K562 (cell line): Measurements from ENCODE around the gene IRF2. TPM values are rescaled to one million over a fixed set of nuclear protein-coding genes. Genes with fewer than 3 reads are reported as not detected.
A peak's percentile ranks its signal among the peaks of the same experiment; 100 is the strongest.

Experiments
- ATAC-seq: fragments of 200-7000 bp; cut with Tn5 transposase; 3 replicates; pipeline ENCODE4 v1.9.1; 2020; ENCODE audit warnings: moderate library complexity
- BruUV-seq: library from RNA; stranded (reverse); fragments of 400-500 nt; replicated peaks from 2 replicates; lab custom pipeline; 2021; lab: Mats Ljungman, UMichigan
- CTCF ChIA-PET: fragments of 300-600 bp; formaldehyde crosslinking; extraction: SDS; loops from one replicate; lab custom pipeline; 2021; ENCODE audit warnings: low intra/inter-chr PET ratio; lab: Yijun Ruan, JAX
- POLR2A ChIA-PET: fragments of 300-600, 350-650 bp; sonication (Branson Sonifier 250); formaldehyde crosslinking; extraction: SDS; loops from one replicate; lab custom pipeline; 2021; ENCODE audit warnings: antibody characterized with exemption, inconsistent platforms; lab: Yijun Ruan, JAX
- DNase-seq, 4 experiments: peaks; one replicate each; pipeline versions ENCODE4 v3.0.0 to v3.0.0-alpha.2; 2011 to 2018; ENCODE audit warnings: low spot score in 3 of 4, mixed read lengths in 3 of 4; ENCODE audit errors: extremely low read depth in 1 of 4
- FAIRE-seq: peaks from 2 replicates; lab custom pipeline; 2011; peaks lifted over from hg19 to GRCh38; lab: Jason Lieb, UNC
- H2AFZ ChIP-seq: 2 replicates; pipeline ENCODE4 v1.6.0; 2011; ENCODE audit warnings: low read depth, low read length, control low read depth, inconsistent platforms
- H3K27ac ChIP-seq: fragments of 200-600 bp; 3 replicates; pipeline ENCODE4 v1.8.0; 2011; ENCODE audit warnings: low read depth, mild to moderate bottlenecking, control low read depth, inconsistent platforms, low read length, moderate library complexity, mixed read lengths; ENCODE audit errors: extremely low read depth
- H3K27me3 ChIP-seq, 2 experiments: fragments of 300-600 bp in 1 of 2; 2 replicates in 1 of 2; 3 replicates in 1 of 2; pipeline versions ENCODE4 v1.6.0 to v1.8.0; 2011; ENCODE audit warnings: inconsistent platforms in 2 of 2, low read length in 2 of 2, mild to moderate bottlenecking in 1 of 2, mixed read lengths in 1 of 2, moderate library complexity in 1 of 2; ENCODE audit not compliant: control insufficient read depth in 2 of 2, insufficient read depth in 2 of 2
- H3K36me3 ChIP-seq: fragments of 300-600 bp; 3 replicates; pipeline ENCODE4 v1.8.0; 2011; ENCODE audit warnings: mild to moderate bottlenecking, low read length, inconsistent platforms; ENCODE audit not compliant: control insufficient read depth, insufficient read depth
- H3K4me1 ChIP-seq, 2 experiments: fragments of 200-600 bp in 1 of 2; replicated peaks in 1 of 2; 2 replicates in 1 of 2; 3 replicates in 1 of 2; pipeline versions ENCODE4 v1.5.1 to v1.8.0; 2011; ENCODE audit warnings: inconsistent platforms in 2 of 2, low read length in 2 of 2, mild to moderate bottlenecking in 1 of 2, mixed read lengths in 1 of 2, moderate library complexity in 1 of 2; ENCODE audit not compliant: control insufficient read depth in 2 of 2, insufficient read depth in 2 of 2
- H3K4me2 ChIP-seq: 2 replicates; pipeline ENCODE4 v1.6.1; 2011; ENCODE audit warnings: low read length, control low read depth, inconsistent platforms, mixed read lengths; ENCODE audit not compliant: insufficient read depth
- H3K4me3 ChIP-seq: fragments of 200-600 bp; sonication (generic), shearing (Covaris generic); 2 replicates; pipeline ENCODE4 v1.5.1; 2016; ENCODE audit warnings: control low read depth, inconsistent platforms
- H3K79me2 ChIP-seq: fragments of 200-600 bp; 3 replicates; pipeline ENCODE4 v1.8.0; 2011; ENCODE audit warnings: low read length, inconsistent platforms; ENCODE audit not compliant: control insufficient read depth, insufficient read depth
- H3K9ac ChIP-seq, 2 experiments: 2 replicates each; pipeline versions ENCODE4 v1.6.0 to v1.6.1; 2011; ENCODE audit warnings: low read depth in 2 of 2, low read length in 2 of 2, control low read depth in 1 of 2, inconsistent platforms in 1 of 2, mild to moderate bottlenecking in 1 of 2, mixed read lengths in 1 of 2; ENCODE audit not compliant: insufficient read depth in 1 of 2
- H3K9me1 ChIP-seq: one replicate; pipeline ENCODE4 v1.6.0; 2011; ENCODE audit warnings: inconsistent platforms, mild to moderate bottlenecking, low read length, moderate library complexity; ENCODE audit not compliant: control insufficient read depth, insufficient read depth
- H3K9me3 ChIP-seq: replicated peaks from 2 replicates; pipeline ENCODE4 v1.5.1; 2011; ENCODE audit warnings: low read depth, low read length, inconsistent platforms; ENCODE audit not compliant: control insufficient read depth, insufficient read depth
- H4K20me1 ChIP-seq: replicated peaks from 2 replicates; pipeline ENCODE4 v1.6.1; 2011; ENCODE audit warnings: low read length, inconsistent platforms, mixed read lengths; ENCODE audit not compliant: control insufficient read depth, insufficient read depth
- CBFB ChIP-seq: sonication (generic); formaldehyde crosslinking; IDR thresholded peaks from 2 replicates; pipeline ENCODE4 v1.4.0; 2020; ENCODE audit warnings: mild to moderate bottlenecking, missing genetic modification reagents
- ESRRA ChIP-seq: fragments of 450-650 bp; IDR thresholded peaks from 2 replicates; pipeline ENCODE4 v1.6.1; 2014; ENCODE audit warnings: low read depth, mild to moderate bottlenecking, moderate library complexity, borderline replicate concordance
- FUS ChIP-seq: fragments of 200-400 bp; formaldehyde crosslinking; optimal IDR thresholded peaks from 2 replicates; pipeline ENCODE3; 2017; ENCODE audit warnings: low read depth, low read length
- HEY1 ChIP-seq: fragments of 250-450 bp; sonication (Bioruptor Pico); IDR thresholded peaks from 2 replicates; pipeline ENCODE4 v1.5.0; 2020; ENCODE audit warnings: mild to moderate bottlenecking, moderate library complexity, borderline replicate concordance
- KLF16 ChIP-seq: IDR thresholded peaks from 2 replicates; pipeline ENCODE4 v1.6.1; 2016; ENCODE audit warnings: antibody characterized with exemption
- NUFIP1 ChIP-seq: fragments of 450-650 bp; IDR thresholded peaks from 2 replicates; pipeline ENCODE4 v1.6.1; 2018; ENCODE audit not compliant: partially characterized antibody
- POLR2G ChIP-seq: fragments of 200-400 bp; formaldehyde crosslinking; IDR thresholded peaks from 2 replicates; pipeline ENCODE4 v1.6.1; 2017; ENCODE audit warnings: low read depth, mild to moderate bottlenecking, antibody characterized with exemption, low read length, moderate library complexity
- PREB ChIP-seq: sonication (generic); formaldehyde crosslinking; IDR thresholded peaks from 2 replicates; pipeline ENCODE4 v1.8.1; 2023; ENCODE audit warnings: mild to moderate bottlenecking, missing genetic modification reagents
- SMAD3 ChIP-seq: fragments of 450-650 bp; formaldehyde crosslinking; conservative IDR thresholded peaks from 2 replicates; pipeline ENCODE4 v1.4.0; 2020; ENCODE audit warnings: mild to moderate bottlenecking
- TCF15 ChIP-seq: fragments of 250-450 bp; sonication (Bioruptor Pico); IDR thresholded peaks from 2 replicates; pipeline ENCODE4 v1.8.0; 2022; ENCODE audit warnings: moderate library complexity, mild to moderate bottlenecking, inconsistent platforms
- TRIM28 ChIP-seq: fragments of 450-650 bp; IDR thresholded peaks from 2 replicates; pipeline ENCODE4 v1.6.1; 2017
- ZNF134 ChIP-seq: fragments of 250-450 bp; sonication (Bioruptor Pico); conservative IDR thresholded peaks from 2 replicates; pipeline ENCODE4 v1.4.0; 2020
- ZNF146 ChIP-seq: IDR thresholded peaks from one replicate; pipeline ENCODE4 v1.6.1; 2018; ENCODE audit warnings: missing compliant biosample characterization; ENCODE audit not compliant: unreplicated experiment
- ZNF778 ChIP-seq: fragments of 450-650 bp; formaldehyde crosslinking; IDR thresholded peaks from 2 replicates; pipeline ENCODE4 v1.4.0; 2020; ENCODE audit warnings: mild to moderate bottlenecking, moderate library complexity
- WGBS: fragments of 100-300 bp; shearing (Covaris generic); methylation state at CpG from one replicate; pipeline ENCODE4 v1.1.6; 2016; ENCODE audit warnings: low coverage, mixed read lengths; ENCODE audit not compliant: insufficient coverage; ENCODE audit errors: missing lambda C conversion rate; 5-methylcytosine and 5-hydroxymethylcytosine counted together
- in situ Hi-C: fragments of 300-500 bp; cut with MboI; formaldehyde crosslinking; loops from 4 replicates; pipeline ENCODE4 v1.15.0; 2018; ENCODE audit warnings: inconsistent platforms, mixed read lengths
- intact Hi-C: fragments of 100-400 bp; cut with micrococcal nuclease; formaldehyde crosslinking; loops from 2 replicates; pipeline ENCODE4 v1.14.2; 2022
- polyA plus RNA-seq, 8 experiments: library from polyadenylated mRNA; depleted of rRNA in 4 of 8; stranded (reverse) in 5 of 8; unstranded in 3 of 8; fragments of >200 nt; fragmentation: Nextera tagmentation in 2 of 8; fragmentation: Illumina TruSeq in 1 of 8; extraction: Ambion mirVana in 2 of 8; extraction: Trizol in 1 of 8; gene quantifications; 2 replicates each; pipeline versions ENCODE4 v1.2.1 to v1.2.3, GENCODE V29; 2011 to 2014; ENCODE audit warnings: inconsistent platforms in 1 of 8, missing spikeins in 1 of 8
- total RNA-seq, 7 experiments: library from RNA; depleted of rRNA in 6 of 7; stranded (reverse); fragments of >200 nt in 6 of 7; fragmentation: Illumina TruSeq in 2 of 7; extraction: Trizol in 2 of 7; gene quantifications; 2 replicates each; pipeline versions ENCODE4 v1.2.1 to v1.2.3, GENCODE V29; 2011 to 2021; ENCODE audit warnings: low replicate concordance in 1 of 7

IRF2 gene
- total and polyA plus RNA-seq, 9 of the 15 experiments (the other 6 are each of a cell fraction or from before 2014, with no cell fraction given): 7.1 to 17.1 (median 11.3) TPM

- Histone ChIP-seq H3K36me3 (no peaks in the 10 kb centered on the region; the same call in 2 of the 3 replicates), H3K27ac (no peak overlapping the region), H3K9ac (no peak overlapping the region), H2AFZ (no peak overlapping the region), H3K27me3 (no peaks in the 10 kb centered on the region), H4K20me1 (peaks cover 18% of the 10 kb centered on the region), H3K4me1 (peaks cover 10 to 12% of the 10 kb centered on the region in 2 experiments; a peak in 4 of 5 replicates), H3K79me2 (peaks cover 19% of the 10 kb centered on the region), H3K4me3 (no peak overlapping the region), H3K4me2 (no peak overlapping the region), H3K9me3 (no peaks in the 10 kb centered on the region), H3K9me1 (no peaks in the 10 kb centered on the region)
- intact Hi-C loops (no loop called here), in situ Hi-C loops (no loop called here)
- ChIA-PET POLR2A (no interaction called here), CTCF (no interaction called here)
- no peak for ATAC-seq
- peak; percentile 51 for TF ChIP-seq ZNF146
- TF ChIP-seq FUS: no peak
- WGBS: 96% methylated on average over 2 of the region's 2 CpGs
- BruUV-seq: no TSS peak
- FAIRE-seq: no peak
- no peak for DNase-seq
Observed at GRCh38 chr4:184443318-184443717, 31.0 kb downstream of the IRF2 start.

DNA sequence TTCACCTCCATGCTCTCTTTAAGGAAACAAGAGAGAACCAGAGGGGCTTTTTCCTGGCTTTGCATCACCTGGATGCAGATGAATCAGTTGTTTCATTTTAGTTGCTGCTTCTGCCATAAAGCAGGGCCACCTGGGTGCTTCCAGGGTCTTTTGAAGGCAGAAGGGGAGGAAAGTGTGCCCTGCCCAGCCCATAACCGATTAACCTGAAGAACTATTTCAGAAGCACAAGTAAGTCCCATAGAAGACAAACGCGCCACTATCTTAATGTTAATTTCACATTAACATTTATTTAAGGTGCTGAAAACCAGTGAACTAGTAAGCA, 32.1 kb downstream of the IRF2 start:
- Histone ChIP-seq H3K9ac (no peak overlapping the region), H3K79me2 (peaks cover 15% of the 10 kb centered on the region), H4K20me1 (peaks cover 11% of the 10 kb centered on the region), H3K4me1 (peaks cover 7 to 8% of the 10 kb centered on the region in 2 experiments; a peak in 4 of 5 replicates), H3K9me3 (no peaks in the 10 kb centered on the region), H3K27me3 (no peaks in the 10 kb centered on the region), H3K4me3 (no peak overlapping the region), H3K4me2 (no peak overlapping the region), H3K27ac (no peak overlapping the region), H3K36me3 (no peaks in the 10 kb centered on the region; the same call in 2 of the 3 replicates), H3K9me1 (no peaks in the 10 kb centered on the region), H2AFZ (no peak overlapping the region)
- no TSS peak for BruUV-seq
- FAIRE-seq: no peak
- no peak for DNase-seq
- TF ChIP-seq TCF15 (CRISPR knock-in tag): no peak
- no peak for TF ChIP-seq KLF16
- TF ChIP-seq ZNF134: no peak
- no peak for TF ChIP-seq ZNF778 (CRISPR knock-in tag)
- TF ChIP-seq PREB (CRISPR knock-in tag): no peak
- TF ChIP-seq ESRRA: no peak
- TF ChIP-seq TRIM28: no peak
- no peak for TF ChIP-seq NUFIP1
- no peak for TF ChIP-seq SMAD3
- TF ChIP-seq HEY1: no peak
- no peak for TF ChIP-seq CBFB
- no peak for TF ChIP-seq POLR2G
- ChIA-PET POLR2A (no interaction called here), CTCF (no interaction called here)
- intact Hi-C loops: no loop called here
- ATAC-seq: no peak
- in situ Hi-C loops: no loop called here
- 83% methylated on average over 3 of the region's 3 CpGs for WGBS
